ENCODE data around the gene OCIAD2.
"Not testable (repeated sequence)": the region's sequence is repeated elsewhere in the genome, so short reads cannot be mapped to it uniquely, and the experiment has no call there.

Gene OCIAD2, protein sequence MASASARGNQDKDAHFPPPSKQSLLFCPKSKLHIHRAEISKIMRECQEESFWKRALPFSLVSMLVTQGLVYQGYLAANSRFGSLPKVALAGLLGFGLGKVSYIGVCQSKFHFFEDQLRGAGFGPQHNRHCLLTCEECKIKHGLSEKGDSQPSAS
- total RNA-seq: 26.8 to 32.5 (median 31.4) reads per million in 4 donors

DNA sequence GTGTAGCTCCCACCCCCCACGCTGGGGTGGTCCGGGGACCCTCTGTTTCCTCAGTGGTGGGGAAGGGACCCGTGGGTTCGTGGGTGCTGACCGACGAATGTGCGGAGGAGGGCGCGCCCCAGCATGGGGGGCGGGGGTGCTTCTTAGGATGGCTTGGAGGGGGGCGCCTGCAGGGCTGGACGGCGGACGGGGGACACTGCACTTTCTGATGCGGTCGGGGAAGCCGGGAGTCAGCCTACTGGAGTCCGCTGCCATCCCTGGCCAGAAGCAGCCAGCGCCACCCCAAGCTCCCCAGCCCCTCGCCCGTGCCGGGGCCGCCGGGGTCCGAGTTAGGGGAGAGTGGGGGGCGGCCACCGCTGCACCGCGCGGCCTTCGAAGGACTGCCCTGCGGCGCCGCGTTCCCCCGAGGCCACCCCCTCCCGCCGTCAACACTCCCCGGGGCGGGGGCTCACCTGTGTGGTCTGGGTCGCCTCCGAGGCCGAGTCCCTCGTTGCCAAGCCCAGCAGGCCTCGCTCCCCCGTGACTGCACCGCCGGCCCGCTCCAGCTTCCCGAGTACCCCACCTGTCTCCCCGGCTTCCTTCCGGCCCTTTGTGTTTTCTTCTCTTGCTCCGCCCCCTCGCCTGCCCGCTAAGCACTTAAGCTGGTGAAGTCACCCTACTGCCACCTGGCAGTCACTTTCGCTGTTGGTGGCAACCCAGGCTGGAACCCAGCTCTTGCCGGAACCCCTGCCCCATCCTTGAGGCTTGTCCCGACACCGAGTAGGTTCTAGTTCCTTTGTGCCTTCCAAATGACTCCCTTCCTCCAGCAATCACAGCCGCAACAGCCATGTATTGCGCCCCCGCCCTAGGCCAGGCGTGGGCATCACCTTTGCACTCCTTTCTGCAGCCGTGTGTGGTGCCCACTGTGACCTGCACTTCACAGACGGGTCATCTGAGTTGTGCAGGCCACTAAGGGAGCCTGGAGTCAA is at the start of gene OCIAD2:
Gene OCIAD2 (minus strand): TSS at position 569 of the 968 bp plus-strand sequence. CDS start 2,225 bp downstream, outside the sequence.
- peak; percentile 71 to 88 (median 80) for DNase-seq

- no peak for DNase-seq
Measured at GRCh38 chr4:48954314-48954713, 47.7 kb upstream of the OCIAD2 start.

DNA sequence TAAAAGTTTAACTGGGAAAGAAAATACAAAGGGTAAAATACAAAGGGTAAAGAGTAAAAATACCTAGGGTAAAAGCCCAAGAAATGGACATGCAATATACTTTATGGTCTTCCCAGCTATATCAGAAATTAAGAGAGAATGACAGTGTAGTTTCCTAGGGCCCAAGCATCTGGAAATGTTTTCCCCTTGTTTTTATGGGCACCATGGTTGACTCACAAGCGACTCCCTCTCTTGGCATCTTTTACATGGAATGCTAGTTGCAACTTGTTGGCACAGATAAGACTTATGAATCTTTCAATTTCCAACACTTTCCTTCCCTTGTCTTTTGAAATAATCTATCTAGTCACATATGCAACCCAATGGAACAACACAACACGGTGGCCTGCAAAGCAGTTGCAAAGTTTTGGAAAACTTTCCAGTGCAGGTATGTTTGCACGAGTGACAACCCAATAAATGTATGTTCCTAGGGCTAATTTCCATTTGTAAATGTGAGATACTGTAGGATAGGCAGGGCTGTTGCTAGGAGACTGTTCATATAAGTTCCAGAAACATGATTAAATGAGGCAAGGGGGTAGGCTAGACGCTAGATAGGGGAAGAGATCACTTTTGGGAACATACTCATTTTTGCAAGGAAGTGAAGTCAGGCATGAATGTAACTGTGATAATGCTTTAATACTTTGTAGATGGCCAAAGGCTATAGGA is 43.1 kb upstream of the OCIAD2 start:
- no peak for DNase-seq

DNA sequence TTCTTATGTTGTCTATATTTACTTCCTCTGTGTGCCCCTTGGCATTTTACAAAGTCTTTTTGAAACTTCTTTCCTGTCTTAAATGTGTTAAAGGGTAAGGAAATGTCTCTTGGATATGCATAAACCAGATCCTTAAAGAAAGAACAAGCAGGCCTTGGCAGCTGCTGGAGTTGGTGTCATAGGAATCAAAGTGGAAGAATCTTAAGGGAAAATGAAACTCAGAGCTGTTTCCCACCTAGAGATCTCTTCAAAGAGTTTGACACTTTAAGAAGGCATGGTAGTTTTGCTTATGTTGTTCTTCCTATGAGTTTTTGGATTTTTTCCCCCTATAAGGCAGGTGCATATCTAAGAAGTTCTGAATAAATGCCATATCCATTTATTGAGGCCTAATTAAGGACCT is 42.5 kb upstream of the OCIAD2 start:
- no peak for DNase-seq

DNA sequence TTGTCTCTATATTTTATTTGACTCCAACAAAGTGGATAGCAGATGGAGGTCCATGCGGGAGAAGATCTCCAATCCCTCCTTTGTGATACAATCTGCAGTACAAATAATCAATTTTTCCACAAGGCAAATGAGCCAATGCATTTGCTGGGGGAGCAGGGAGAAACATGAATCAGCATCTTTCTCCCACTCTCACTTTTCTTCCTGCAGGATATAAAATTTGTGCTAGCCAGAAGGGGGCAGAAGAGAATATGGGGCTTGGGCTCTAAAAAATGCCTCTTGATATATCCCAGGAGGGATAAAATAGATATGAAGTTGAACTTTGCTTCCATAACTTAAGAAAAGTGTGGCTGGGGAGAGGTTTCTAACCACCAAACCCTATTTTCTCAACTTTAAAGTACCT is 41.2 kb upstream of the OCIAD2 start:
- DNase-seq: no peak

DNA sequence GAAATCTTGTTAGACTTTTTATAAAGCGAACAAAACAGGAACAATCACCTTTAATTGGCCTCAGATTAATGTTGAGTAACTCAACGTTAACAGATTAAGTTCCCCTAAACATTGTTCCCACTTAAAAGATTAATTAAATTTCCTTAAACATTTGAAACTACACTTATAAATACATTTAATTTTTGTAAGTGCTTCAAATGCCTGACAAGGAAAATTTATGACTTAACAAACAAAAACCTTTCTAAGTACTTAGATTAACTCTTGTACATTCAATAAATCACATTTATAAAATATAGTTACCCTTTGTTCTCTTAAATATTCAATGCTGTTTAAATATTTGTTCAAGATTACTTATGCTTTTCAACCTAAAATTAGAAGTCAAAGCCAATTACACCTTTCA is 39.4 kb upstream of the OCIAD2 start:
- DNase-seq: no peak

- peak in 3 of 5 donors; percentile 11 to 63 (median 15) for DNase-seq
Measured at GRCh38 chr4:48944756-48945241, 38.2 kb upstream of the OCIAD2 start.

DNA sequence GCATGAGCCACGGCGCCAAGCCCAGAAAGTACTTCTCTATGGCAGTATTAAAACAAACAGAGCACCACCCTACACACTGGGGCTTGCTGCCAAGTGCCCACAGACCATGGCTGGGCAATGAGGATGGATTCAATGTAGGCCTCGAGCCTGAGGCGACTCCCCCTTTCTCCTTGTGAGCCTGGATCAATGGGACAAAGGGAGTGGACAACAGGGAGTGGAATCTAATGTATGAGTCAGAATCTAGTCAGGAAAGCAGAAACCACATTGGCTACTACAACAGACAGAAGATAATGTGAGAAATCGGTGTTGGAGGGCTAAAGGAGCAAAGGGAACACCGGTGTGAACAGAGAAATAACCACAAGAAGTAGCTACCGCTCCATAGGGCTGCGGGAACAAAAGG is 37.7 kb upstream of the OCIAD2 start:
- DNase-seq: no peak

GRCh38 chr4:48943387-48943786 is 36.8 kb upstream of the OCIAD2 start:
- no peak for DNase-seq

- DNase-seq: no peak
Measured at GRCh38 chr4:48939785-48940184, 33.2 kb upstream of the OCIAD2 start.

DNA sequence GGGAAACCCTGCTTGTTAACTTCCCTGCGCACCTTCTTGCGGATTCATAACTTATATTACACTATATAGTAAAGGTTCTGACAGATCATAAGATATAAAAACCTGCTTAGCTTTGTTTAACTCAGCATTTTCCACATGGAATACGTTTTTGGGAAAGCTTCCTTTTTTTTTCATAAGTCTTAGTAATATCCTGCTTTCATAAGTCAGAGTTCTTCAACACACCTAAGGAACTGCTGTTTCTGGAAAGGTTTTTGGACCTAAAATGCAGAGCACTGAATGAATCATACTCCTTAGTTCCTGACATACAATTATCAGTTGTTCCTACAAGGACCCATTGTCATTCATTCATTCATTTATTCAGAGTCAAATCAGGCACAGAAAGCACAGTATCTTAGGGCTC is 32.3 kb upstream of the OCIAD2 start:
- no peak for DNase-seq

DNA sequence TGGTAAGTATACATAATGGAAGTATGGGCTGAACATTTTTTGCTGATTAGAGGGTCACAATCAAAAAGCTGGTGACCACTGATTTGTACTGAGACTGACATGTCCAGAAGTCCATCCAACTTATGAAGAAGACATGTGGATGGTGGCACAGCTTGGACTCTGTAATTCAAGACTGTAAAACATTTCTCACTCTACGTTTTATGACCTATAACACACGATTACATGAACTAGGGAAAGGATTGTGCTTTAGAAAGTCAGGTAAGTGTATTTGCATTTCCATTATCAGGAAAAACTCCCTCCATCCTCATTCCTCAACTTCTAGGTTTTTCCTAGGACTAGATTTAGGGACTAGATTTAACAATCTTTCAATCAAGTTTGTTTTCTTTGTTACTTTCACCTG is 30.5 kb upstream of the OCIAD2 start:
- no peak for DNase-seq

GRCh38 chr4:48931459-48931858 is 24.9 kb upstream of the OCIAD2 start:
- no peak for DNase-seq

- no peak for DNase-seq
Measured at GRCh38 chr4:48930654-48931053, 24.1 kb upstream of the OCIAD2 start.

DNA sequence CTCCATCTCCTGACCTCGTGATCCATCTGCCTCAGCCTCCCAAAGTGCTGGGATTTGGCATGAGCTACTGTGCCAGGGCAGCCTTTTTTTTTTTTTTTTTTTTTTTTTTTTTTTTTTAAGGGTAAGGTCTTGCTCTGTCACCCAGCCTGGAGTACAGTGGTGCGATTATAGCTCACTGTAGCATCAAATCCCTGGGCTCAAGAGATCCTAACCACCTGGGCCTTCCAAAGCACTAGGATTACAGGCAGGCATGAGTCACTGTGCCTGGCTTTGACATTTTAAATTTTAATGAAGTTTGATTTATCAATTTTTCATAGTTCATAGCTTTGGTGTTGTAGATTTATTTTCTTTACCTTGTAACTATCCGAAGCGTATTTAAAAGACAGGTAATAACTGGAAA is 17.8 kb upstream of the OCIAD2 start:
- no peak for DNase-seq

DNA sequence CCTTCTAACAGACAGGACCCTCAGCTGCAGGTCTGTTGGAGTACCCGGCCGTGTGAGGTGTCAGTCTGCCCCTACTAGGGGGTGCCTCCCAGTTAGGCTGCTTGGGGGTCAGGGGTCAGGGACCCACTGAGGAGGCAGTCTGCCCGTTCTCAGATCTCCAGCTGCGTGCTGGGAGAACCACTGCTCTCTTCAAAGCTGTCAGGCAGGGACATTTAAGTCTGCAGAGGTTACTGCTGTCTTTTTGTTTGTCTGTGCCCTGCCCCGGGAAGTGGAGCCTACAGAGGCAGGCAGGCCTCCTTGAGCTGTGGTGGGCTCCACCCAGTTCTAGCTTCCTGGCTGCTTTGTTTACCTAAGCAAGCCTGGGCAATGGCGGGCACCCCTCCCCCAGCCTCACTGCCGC is 16.5 kb upstream of the OCIAD2 start:
- DNase-seq: not testable (repeated sequence)

GRCh38 chr4:48914311-48914710 is 7.7 kb upstream of the OCIAD2 start:
- DNase-seq: no peak

- no peak for DNase-seq
Measured at GRCh38 chr4:48913346-48913745, 6.8 kb upstream of the OCIAD2 start.

- no peak for DNase-seq
Measured at GRCh38 chr4:48912349-48912748, 5.8 kb upstream of the OCIAD2 start.

- peak in 1 of 5 donors; percentile 8 for DNase-seq
Measured at GRCh38 chr4:48910511-48910910, 3.9 kb upstream of the OCIAD2 start.

DNA sequence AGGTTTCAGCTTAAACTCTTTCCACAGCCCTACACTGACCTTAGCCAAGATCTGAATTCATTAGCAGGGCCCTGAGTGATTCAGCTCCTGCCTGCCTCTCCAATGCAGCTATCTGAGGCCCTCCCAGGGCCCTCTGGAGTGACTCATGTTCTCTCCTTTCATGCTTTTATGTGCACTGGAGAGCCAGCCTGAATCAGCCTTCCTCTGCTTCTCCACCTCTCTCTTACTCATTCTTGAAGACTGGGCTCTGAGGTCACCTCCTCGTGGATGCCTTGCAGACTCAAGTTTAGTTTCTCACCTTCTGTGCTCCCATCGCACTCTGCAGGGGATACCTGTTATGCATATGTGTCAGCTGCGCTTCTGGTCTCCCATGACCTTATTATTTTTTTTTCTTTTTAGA is 3.1 kb upstream of the OCIAD2 start:
- peak in 1 of 5 donors; percentile 66 for DNase-seq

- no peak for DNase-seq
Measured at GRCh38 chr4:48908687-48909086, 2.1 kb upstream of the OCIAD2 start.

All from T-helper 1 cell (primary cell).